NCI-H774 (cell line): ENCODE measurements around the gene PCCA.
A peak's percentile ranks its signal among the peaks of the same experiment; 100 is the strongest.
"Not testable (repeated sequence)": the region's sequence is repeated elsewhere in the genome, so short reads cannot be mapped to it uniquely, and the experiment has no call there.

Experiments
- DNase-seq: peaks from one replicate; lab custom pipeline; 2025; lab: John Stamatoyannopoulos, UW

The PCCA gene

DNA sequence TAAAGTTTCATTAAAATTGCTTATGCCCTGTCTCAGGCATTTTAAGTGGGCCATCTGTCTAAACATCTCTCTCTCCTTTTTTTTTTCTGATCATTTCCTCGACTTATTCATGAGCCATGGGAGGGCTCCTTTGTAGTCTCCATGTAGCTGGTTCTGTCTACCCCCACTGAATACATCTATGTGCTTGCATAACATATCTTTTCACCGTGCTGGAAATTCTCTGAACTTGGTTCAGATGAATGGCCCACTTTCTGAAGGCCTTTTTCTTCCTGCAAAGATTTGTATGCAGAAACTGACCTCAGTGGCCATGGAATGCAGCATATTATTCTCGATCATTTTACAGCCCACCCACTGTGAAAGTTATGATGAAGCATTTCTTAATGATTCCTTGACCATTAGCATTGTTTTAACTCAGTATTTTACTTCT, 274.4 kb downstream of the PCCA start:
- no peak for DNase-seq

DNA sequence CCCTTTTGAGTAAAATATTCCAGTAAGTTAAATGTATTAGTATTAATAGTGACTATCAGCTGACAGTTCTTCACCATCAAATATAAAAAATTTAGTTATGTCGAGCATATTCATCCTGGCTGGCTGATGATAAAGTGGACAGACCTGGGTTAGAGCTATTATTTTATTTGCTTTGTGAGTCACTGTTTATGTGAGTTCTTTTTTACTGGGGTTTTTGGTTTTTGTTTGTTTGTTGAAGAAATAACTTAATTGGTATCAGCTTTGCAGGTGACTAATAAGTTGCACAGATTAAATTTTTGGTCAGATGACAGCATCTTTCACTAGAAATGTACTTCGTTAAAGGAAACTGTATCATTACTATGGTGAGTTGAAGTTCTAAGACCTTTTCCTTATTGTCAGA, 275.0 kb downstream of the PCCA start:
- peak; percentile 12 for DNase-seq

GRCh38 chr13:100364591-100364990, 275.7 kb downstream of the PCCA start:
- DNase-seq = no peak

DNA sequence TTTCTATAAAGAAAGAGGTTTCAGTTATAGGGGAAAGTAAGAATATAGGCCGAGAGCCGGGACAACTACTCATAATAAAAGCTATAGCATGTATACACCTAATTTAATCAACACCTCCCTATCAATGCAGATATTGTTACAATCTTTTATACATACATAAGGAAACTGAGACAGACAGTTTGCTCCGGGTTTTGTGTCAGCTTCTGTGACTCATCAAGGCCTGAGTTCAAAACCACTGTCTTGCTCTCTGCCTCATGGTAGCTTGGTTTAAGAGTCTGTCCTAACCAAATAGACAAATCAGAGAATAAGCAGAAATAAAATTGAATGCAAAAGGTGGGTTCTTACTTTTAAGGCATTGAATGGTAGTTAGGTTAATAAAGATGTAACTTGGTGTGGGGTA, 276.8 kb downstream of the PCCA start:
- DNase-seq = no peak

- DNase-seq = no peak
These were observed 289.6 kb downstream of the PCCA start for GRCh38 chr13:100378533-100378932.

GRCh38 chr13:100381595-100382224, 292.8 kb downstream of the PCCA start:
- DNase-seq = no peak

DNA sequence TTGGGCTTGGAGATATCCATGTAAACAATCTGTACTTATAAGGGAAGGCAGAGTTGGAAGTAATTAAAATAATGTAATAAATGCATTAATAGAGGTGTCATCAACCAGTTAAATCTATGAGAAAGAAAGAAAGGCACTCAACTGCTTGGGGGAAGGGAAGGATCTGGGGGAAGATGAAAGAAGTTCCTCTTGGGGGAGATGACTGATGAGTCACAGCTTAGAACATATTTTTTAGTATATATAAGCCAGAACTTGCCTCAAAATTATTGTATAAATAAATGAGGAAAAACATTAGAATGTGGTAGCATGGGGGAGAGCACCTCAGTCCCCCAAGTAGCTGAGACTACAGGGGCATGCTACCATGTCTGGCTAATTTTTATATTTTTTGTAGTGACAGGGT, 293.9 kb downstream of the PCCA start:
- no peak for DNase-seq

DNA sequence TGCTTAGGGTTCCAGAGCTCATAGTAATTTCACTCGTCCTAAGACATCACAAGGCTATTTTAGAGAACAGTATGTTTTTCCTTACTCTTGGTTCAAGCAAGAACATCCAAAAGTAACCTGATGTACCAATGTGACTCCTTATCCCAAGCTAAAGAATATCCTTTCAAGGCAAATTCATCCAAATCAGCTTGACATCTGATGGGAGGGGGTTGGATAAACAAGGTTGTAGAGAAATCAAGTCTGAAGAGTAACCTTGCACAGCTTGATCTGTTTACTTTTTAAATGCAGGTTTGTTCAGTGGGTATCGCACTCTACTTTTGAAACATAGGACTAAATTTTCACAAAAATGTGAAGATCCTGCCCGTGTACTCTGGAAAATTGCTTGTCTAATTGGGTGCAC, 298.5 kb downstream of the PCCA start:
- DNase-seq = no peak

- DNase-seq = not testable (repeated sequence)
These were observed 299.3 kb downstream of the PCCA start for GRCh38 chr13:100388150-100388549.

GRCh38 chr13:100388923-100389322, 300.0 kb downstream of the PCCA start:
- DNase-seq = no peak

DNA sequence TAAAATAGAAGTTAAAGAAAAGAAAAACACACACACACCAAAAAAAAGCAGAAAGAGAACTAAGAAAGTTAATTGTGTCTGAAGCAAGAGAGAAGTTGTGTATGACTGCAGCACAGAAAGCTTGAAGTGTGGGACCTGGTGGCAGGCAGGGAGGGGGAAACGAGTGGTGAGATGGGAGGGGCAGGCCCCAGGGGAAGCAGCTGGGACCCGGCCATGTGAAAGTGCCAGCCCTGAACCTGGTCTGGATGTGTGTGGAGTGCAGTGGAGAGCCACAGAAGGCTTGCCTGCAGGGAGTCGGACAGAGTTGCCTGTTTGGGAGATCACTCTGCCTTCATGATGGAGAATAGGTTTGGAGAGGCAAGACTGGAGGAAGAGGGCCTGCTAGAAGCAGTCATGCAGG, 300.7 kb downstream of the PCCA start:
- no peak for DNase-seq

DNA sequence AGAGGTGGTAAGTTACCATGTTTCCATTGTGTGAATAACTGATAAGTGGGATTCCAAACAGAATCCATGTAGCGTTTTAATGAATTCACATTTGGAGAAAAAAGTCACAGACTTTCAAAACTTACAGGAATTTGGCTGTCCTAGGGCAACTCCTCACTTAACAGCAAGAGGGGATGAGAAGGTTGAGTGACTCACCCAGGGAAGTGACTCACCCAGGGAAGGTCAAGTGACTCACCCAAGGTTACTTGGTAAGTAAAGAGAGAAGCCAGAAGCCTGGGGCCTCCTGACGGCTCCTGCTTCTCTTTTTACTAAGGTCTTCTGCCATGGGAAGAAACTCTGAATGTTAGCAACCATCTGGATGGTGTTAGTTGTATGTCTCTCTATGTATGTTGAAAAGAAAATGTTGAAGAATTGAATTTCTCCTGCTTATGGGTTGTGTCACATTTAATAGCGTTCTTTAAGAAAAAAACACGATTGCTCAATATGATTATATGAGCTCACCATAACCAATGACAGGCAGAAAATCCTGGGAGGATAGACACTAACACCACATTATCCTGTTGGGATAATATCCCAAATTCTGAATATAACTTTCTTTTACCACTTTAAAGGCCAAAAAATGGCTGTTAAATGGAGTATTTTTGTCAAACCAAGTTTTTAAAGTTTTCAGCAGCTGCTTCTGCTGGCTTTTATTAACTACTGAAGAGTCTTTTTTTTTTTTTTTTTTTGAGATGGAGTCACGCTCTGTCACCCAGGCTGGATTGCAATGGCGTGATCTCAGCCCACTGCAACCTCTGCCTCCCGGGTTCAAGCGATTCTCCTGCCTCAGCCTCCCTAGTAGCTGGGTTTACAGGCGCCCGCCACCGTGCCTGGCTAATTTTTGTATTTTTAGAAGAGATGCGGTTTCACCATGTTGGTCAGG, 304.1 kb downstream of the PCCA start:
- no peak for DNase-seq

GRCh38 chr13:100394005-100394695, 305.3 kb downstream of the PCCA start:
- no peak for DNase-seq

DNA sequence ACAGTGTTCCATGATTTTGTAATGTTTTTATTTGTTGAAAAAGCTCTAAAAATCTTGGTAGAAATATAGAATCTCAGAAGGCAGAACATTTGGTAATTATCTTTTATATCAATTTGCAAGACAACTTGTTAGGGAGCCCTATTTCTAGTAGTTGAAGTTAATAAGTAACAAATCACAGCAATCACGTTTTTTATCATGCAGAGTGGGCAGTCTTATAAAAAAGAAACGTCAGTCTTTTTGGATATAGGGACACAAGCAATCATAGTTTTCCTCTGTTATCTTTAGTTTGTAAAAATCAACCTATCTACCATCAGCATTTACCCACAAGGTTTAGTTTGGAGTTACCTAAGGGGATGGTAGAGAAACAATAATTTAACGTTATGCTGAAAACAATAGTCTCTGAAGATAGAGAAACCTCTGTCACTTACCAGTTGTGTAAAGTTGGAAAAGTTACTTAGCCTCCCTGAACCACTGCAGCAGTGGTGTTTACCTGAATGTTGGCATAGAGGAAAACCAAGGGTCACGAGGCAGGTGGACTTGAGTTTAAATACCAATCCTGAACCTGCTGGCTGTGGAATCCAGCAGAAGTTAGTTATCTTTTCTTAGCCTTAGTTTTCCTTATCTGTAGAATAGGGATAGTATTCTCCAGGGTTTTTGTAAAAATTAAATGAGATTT, 306.9 kb downstream of the PCCA start:
- DNase-seq = no peak

GRCh38 chr13:100396776-100397175, 307.9 kb downstream of the PCCA start:
- no peak for DNase-seq

DNA sequence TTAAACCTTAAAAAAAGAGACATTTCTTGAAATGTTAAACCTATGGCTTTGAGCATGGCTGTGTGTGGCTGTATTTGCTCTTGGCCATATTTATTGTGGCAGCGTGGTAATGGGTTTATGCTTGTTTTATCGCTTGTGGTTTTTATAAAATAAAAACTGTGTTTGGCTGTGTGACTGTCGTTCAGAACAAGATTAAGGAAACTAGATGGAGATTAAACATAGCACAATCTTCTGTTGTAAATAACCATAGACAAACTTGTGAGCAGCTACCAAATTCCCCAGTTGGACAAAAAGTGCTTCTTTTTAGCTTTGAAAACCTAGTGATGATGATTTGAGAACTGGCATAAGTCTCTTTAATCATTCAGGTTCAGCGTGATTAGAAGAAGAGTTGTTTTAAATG, 308.7 kb downstream of the PCCA start:
- DNase-seq = no peak

GRCh38 chr13:100398360-100398759, 309.5 kb downstream of the PCCA start:
- no peak for DNase-seq

DNA sequence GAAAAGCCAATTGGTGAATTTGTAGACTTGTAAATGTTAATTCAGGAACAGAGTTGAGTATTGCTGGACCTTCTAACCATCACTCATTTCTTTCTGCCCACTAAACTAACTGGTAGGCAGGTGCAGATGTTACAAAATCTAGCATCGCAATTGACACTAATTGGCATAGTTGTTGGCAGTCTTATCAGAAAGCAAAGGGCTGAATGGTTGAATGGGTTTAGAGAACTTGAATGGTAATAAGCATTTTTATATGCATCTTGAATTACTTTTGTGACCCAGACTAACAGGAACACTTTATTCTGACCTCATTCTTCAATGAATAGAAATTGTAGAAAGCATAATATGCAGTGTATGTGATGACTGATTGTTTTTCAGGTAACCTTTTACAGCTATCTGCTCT, 310.6 kb downstream of the PCCA start:
- DNase-seq = peak; percentile 55

DNA sequence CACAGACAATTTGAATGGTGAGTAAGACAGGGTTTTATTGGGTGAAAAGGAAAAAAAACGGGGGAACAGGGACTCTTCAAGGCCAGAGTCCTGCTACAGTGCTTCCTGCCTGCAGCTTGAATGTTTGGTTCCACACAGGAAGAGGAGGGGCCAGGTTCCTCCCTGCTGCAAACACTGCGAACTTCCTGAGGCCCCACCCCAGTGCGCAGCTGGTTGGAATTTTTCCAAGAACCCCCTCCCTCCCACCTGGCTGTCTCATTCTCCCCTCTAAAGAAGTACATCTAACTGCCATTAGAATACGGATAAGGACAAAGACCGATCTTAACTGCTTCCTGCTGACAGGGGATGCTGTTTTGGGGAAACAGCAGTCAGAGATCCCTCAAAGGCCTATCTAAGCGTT, 314.8 kb downstream of the PCCA start:
- no peak for DNase-seq

GRCh38 chr13:100409132-100409531, 320.2 kb downstream of the PCCA start:
- DNase-seq = no peak

GRCh38 chr13:100423375-100423774, 334.5 kb downstream of the PCCA start:
- DNase-seq = no peak

DNA sequence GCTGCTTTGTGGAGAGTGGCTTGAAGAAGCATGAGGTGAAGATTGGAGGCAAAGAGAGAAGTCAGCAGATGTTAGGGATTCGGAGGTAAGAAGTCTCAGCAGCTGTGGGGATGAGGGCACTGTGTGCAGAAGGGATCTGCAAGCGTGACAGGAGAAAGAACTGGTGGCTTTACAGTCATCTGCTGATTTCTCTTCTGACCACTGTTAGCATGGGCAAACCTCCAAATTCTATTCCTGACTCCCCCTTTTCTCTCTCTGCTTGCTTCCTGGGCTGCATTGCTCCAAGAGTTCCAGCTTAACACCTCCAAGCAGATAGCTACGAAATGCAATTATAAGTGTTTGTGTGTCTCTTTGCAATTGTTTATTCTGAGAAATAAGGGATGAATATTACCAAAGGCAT, 340.1 kb downstream of the PCCA start:
- no peak for DNase-seq
